Smooth muscle cell of the pulmonary artery (primary cell): ENCODE results near the gene CCDC78. TPM values are rescaled to one million over a fixed set of nuclear protein-coding genes. Genes with fewer than 3 reads are reported as not detected.

Experiments
- total RNA-seq: library from RNA; depleted of rRNA; stranded (reverse); fragments of >200 nt; gene quantifications from 2 replicates; pipeline ENCODE4 v1.2.3, GENCODE V29; 2014

Gene CCDC78
- total RNA-seq = 1.6 and 4.9 TPM in 2 replicates

GRCh38 chr16:726438-727290, at the start of gene CCDC78, which contains the start of gene HAGHL:
TSS of gene CCDC78 (minus strand) at chr16:726443. CDS start at chr16:726367, 76 bp downstream.
TSS of gene HAGHL (plus strand) at chr16:727106. CDS start at chr16:727510, 404 bp downstream.

GRCh38 chr16:760545-761343, 34.5 kb upstream of the CCDC78 start, which contains the start of gene MSLN:
TSS of gene MSLN (plus strand) at chr16:760734. CDS start at chr16:762681, 1,947 bp downstream.

GRCh38 chr16:740764-741505, 14.7 kb upstream of the CCDC78 start, which contains the start of gene CIAO3:
TSS of gene CIAO3 (minus strand) at chr16:740997. CDS start at chr16:740985, 12 bp downstream.

GRCh38 chr16:720990-721764, 5.1 kb downstream of the CCDC78 start, which contains the start of gene ANTKMT:
TSS of gene ANTKMT (plus strand) at chr16:721146. CDS start at chr16:721275, 129 bp downstream.

GRCh38 chr16:714558-715476, 11.4 kb downstream of the CCDC78 start, which contains the start of gene METRN:
TSS of gene METRN (plus strand) at chr16:715118. CDS start at chr16:715290, 172 bp downstream.

GRCh38 chr16:705431-706188, 20.6 kb downstream of the CCDC78 start, which contains the start of gene FBXL16:
TSS of gene FBXL16 (minus strand) at chr16:705801. CDS start at chr16:697405, 8,396 bp downstream.

GRCh38 chr16:684071-684794, 42.0 kb downstream of the CCDC78 start, which contains the start of gene JMJD8:
TSS of gene JMJD8 (minus strand) at chr16:684334. CDS start at chr16:684319, 15 bp downstream.

GRCh38 chr16:679814-680624, 46.2 kb downstream of the CCDC78 start, which contains the start of gene STUB1:
TSS of gene STUB1 (plus strand) at chr16:680410. CDS start at chr16:680526, 116 bp downstream.

GRCh38 chr16:674968-675883, 51.0 kb downstream of the CCDC78 start, which contains the start of gene RHBDL1:
TSS of gene RHBDL1 (plus strand) at chr16:675671. CDS start at chr16:675791, 120 bp downstream.

Other genes starting within 250 kb of the CCDC78 start
- gene CAPN15, start 198.7 kb downstream of the CCDC78 start, total RNA-seq = 28.5 and 48.7 TPM in 2 replicates
- not detected in 2 replicates for gene PRR35, start 166.0 kb downstream of the CCDC78 start, total RNA-seq
- 0.99 and 1.3 TPM in 2 replicates for gene NHLRC4, start 159.4 kb downstream of the CCDC78 start, total RNA-seq
- 31.5 and 39.1 TPM in 2 replicates for gene PIGQ, start 156.5 kb downstream of the CCDC78 start, total RNA-seq
- gene RAB40C, start 136.4 kb downstream of the CCDC78 start, total RNA-seq = 12.6 and 13.6 TPM in 2 replicates
- gene WFIKKN1, start 95.5 kb downstream of the CCDC78 start, total RNA-seq = 0.26 TPM in 2 replicates
- gene METTL26, start 90.1 kb downstream of the CCDC78 start, total RNA-seq = 61.8 and 71.3 TPM in 2 replicates
- 11.3 and 19.8 TPM in 2 replicates for gene MCRIP2, start 84.6 kb downstream of the CCDC78 start, total RNA-seq
- gene WDR90, start 77.1 kb downstream of the CCDC78 start, total RNA-seq = 9.3 and 18.1 TPM in 2 replicates
- 29.1 and 39.2 TPM in 2 replicates for gene RHOT2, start 58.3 kb downstream of the CCDC78 start, total RNA-seq
- gene RHBDL1, start 50.8 kb downstream of the CCDC78 start, total RNA-seq = 2.7 and 9.1 TPM in 2 replicates
- 73.9 and 106 TPM in 2 replicates for gene STUB1, start 46.0 kb downstream of the CCDC78 start, total RNA-seq
- gene JMJD8, start 42.1 kb downstream of the CCDC78 start, total RNA-seq = 54.5 and 58.5 TPM in 2 replicates
- gene WDR24, start 36.0 kb downstream of the CCDC78 start, total RNA-seq = 7.9 and 10.3 TPM in 2 replicates
- 0.07 and 0.13 TPM in 2 replicates for gene FBXL16, start 20.6 kb downstream of the CCDC78 start, total RNA-seq
- gene METRN, start 11.3 kb downstream of the CCDC78 start, total RNA-seq = 81.0 and 110 TPM in 2 replicates
- gene ANTKMT, start 5.3 kb downstream of the CCDC78 start, total RNA-seq = 17.7 and 23.0 TPM in 2 replicates
- gene HAGHL, start 663 bp upstream of the CCDC78 start, total RNA-seq = 9.5 and 23.7 TPM in 2 replicates
- 29.5 and 35.8 TPM in 2 replicates for gene CIAO3, start 14.6 kb upstream of the CCDC78 start, total RNA-seq
- not detected in 2 replicates for gene MSLN, start 34.3 kb upstream of the CCDC78 start, total RNA-seq
- gene RPUSD1, start 61.9 kb upstream of the CCDC78 start, total RNA-seq = 17.1 and 28.9 TPM in 2 replicates
- gene CHTF18, start 62.2 kb upstream of the CCDC78 start, total RNA-seq = 6.5 and 8.7 TPM in 2 replicates
- gene GNG13, start 74.3 kb upstream of the CCDC78 start, total RNA-seq = not detected in 2 replicates
- 21.9 and 36.9 TPM in 2 replicates for gene LMF1, start 244.5 kb upstream of the CCDC78 start, total RNA-seq